Ovary (tissue), 10 donors: ENCODE data around the gene SULT2B1. TPM values are rescaled to one million over a fixed set of nuclear protein-coding genes. Genes with fewer than 3 reads are reported as not detected.

Source experiments
- DNase-seq, 5 donors: peaks; one replicate each; pipeline ENCODE4 v3.0.0-alpha.2; 2019 to 2020
- H3K27ac ChIP-seq, 2 donors: fragments of 200-600 bp; one replicate each; pipeline versions ENCODE4 v1.5.1 to v1.8.0; 2019 to 2022
- H3K27me3 ChIP-seq: fragments of 200-600 bp; one replicate; pipeline ENCODE4 v1.8.0; 2022
- H3K36me3 ChIP-seq: fragments of 200-600 bp; sonication (generic); one replicate; pipeline ENCODE4 v1.5.1; 2019
- H3K4me1 ChIP-seq: one replicate; pipeline ENCODE4 v1.8.1; 2013; ENCODE audit warnings: mild to moderate bottlenecking, moderate library complexity; ENCODE audit not compliant: insufficient read depth
- H3K4me3 ChIP-seq: fragments of 200-600 bp; sonication (generic); one replicate; pipeline ENCODE4 v1.5.1; 2017
- H3K9me3 ChIP-seq, 2 donors: fragments of 200-600 bp in 1 of 2; sonication (generic) in 1 of 2; one replicate each; pipeline versions ENCODE4 v1.5.1 to v1.8.1; 2013 to 2019; ENCODE audit warnings: mild to moderate bottlenecking in 1 of 2, moderate library complexity in 1 of 2
- CTCF ChIP-seq, 3 donors: fragments of 450-650 bp in 2 of 3; fragments of 200-600 bp in 1 of 3; IDR thresholded peaks; one replicate each; pipeline versions ENCODE4 v1.5.1 to v1.8.0; 2016 to 2022; ENCODE audit warnings: antibody characterized with exemption in 3 of 3, mild to moderate bottlenecking in 1 of 3
- EP300 ChIP-seq: sonication (generic); formaldehyde crosslinking; IDR thresholded peaks from one replicate; pipeline ENCODE4 v1.6.1; 2017; ENCODE audit warnings: antibody characterized with exemption
- POLR2A ChIP-seq: fragments of 450-650 bp; IDR thresholded peaks from one replicate; pipeline ENCODE4 v1.6.1; 2017; ENCODE audit warnings: antibody characterized with exemption, mild to moderate bottlenecking, moderate library complexity
- WGBS, 3 donors: extraction: QIAGEN DNeasy Blood & Tissue Kit in 1 of 3; methylation state at CpG; one replicate each; pipeline versions ENCODE4 v1.1.5 to v1.1.7; 2013 to 2017; 5-methylcytosine and 5-hydroxymethylcytosine counted together
- intact Hi-C, 4 donors: fragments of 100-400 bp; cut with DNase I; formaldehyde crosslinking; loops; one replicate each; pipeline versions ENCODE4 v1.11.0 to v1.15.1; 2022 to 2023
- long read RNA-seq, 3 donors: library from polyadenylated mRNA in 2 of 3; unstranded in 2 of 3; transcript quantifications; one replicate each; pipeline ENCODE4 v2.0.0 and lab custom pipeline, GENCODE V29; 2021 to 2026
- polyA plus RNA-seq, 2 donors: library from polyadenylated mRNA; stranded (reverse); fragments of 200-250 nt in 1 of 2; fragments of 350-450 nt in 1 of 2; fragmentation: Illumina TruSeq in 1 of 2; extraction: RNeasy Lipid Tissue Mini Kit (QIAGEN cat#74804) in 1 of 2; gene quantifications; one replicate each; pipeline ENCODE4 v1.2.3, GENCODE V29; 2013 to 2014
- total RNA-seq, 7 donors: library from RNA; depleted of rRNA in 2 of 7; stranded (reverse); fragments of >200 nt in 2 of 7; fragmentation: NEBNext Ultra II Directional in 3 of 7; extraction: Animal tissue kit (Norgen Biotek cat#: 25700) in 3 of 7; gene quantifications; one replicate each; pipeline versions ENCODE4 v1.1.0 to v1.2.4, GENCODE V29; 2016 to 2023
- donor health status: DM: no; HTN: no; CAD: no; lungs with moderate emphysema.
- donor health status: DM: no; HTN: no; CAD: no.
- donor health status: Bipolar disorder and iron deficiency.
- donor health status: DM: yes; HTN: yes; CAD: no.
- donor health status: DM: no; HTN: no; CAD: no.
- donor health status: DM: yes; HTN: yes; CAD: no.

The SULT2B1 gene
- total RNA-seq (under 1 TPM in 1 of 7 donors, not detected in 6; 0.20 TPM), polyA plus RNA-seq (under 1 TPM in 1 of 2 donors, not detected in 1; 0.10 TPM)
- long read RNA-seq, donor 1 = 0 reads
- long read RNA-seq, donor 2, partial matches to known transcripts = 0 of 2 reads
- long read RNA-seq, donor 2, other reads (novel, unspliced or antisense) = 0 of 2 reads
- long read RNA-seq, donor 3 = 0 reads

GRCh38 chr19:48551437-48552302 is at the start of gene SULT2B1:
SULT2B1 (plus strand) TSS chr19:48552172; CDS start chr19:48552253, 81 bp downstream.
- Histone ChIP-seq H3K9me3 (no peaks in the 10 kb centered on the region), H3K27ac (no peak within 1 kb of the TSS)
- 55 to 59% (median 56%) methylated on average over 29 to 36 of the region's 36 CpGs for WGBS, 3 donors

DNA sequence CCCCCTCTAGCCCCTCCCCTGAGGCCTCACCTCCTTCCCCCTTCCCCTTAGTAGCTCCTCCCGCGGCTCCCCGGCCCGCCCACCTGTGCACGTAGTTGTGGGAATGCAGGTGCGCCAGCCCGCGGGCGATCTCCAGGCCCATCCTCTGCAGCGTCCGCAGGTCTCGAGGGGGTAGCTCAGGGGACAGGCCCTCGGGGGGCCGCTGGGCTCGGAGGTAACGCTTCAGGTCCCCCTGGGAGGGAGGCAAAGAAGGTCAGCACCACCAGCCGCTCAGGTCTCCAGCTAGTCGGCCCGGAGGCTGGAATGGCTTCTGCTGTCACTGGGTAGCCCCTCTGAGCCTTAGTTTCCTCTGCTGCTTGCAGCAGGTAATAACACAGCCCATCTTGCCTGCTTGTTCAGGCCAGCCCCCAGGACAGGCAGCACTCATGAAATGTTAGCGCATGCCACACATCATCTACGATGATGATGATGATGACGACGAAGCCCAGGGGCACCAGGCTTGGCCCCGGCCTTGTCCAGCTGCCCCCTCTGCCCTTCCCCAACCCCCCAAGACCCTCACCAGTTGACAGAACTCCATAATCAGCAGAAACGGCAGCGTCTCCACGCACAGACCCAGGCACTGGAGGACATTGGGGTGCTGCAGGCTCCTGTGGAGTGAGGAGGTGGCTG is 49.5 kb upstream of the SULT2B1 start:
- Histone ChIP-seq H3K36me3 (no peaks in the 10 kb centered on the region), H3K4me1 (peaks cover 3% of the 10 kb centered on the region), H3K27ac (no peak overlapping the region), H3K27me3 (peaks cover 2% of the 10 kb centered on the region), H3K9me3 (no peaks in the 10 kb centered on the region), H3K4me3 (no peak overlapping the region)
- WGBS, 3 donors = 28 to 32% (median 31%) methylated on average over 27 of the region's 27 CpGs
- intact Hi-C loops = loop anchor here in 1 of 4 donors (5.0 kb wide), 1 partner anchor 40 kb away; no protein-coding TSS in a partner anchor
- TF ChIP-seq POLR2A = no peak
- TF ChIP-seq EP300 = no peak
- no peak for TF ChIP-seq CTCF (IDR thresholded peaks at IDR 0.05)
- DNase-seq = no peak

More at GRCh38 chr19:48551437-48552302, at the start of gene SULT2B1:
- no peak for TF ChIP-seq EP300
- TF ChIP-seq CTCF (IDR thresholded peaks at IDR 0.05) = no peak
- TF ChIP-seq POLR2A = no peak
- peaks cover 2% of the 10 kb centered on the region for H3K4me1 ChIP-seq
- no peak for DNase-seq
- H3K36me3 ChIP-seq = no peaks in the 10 kb centered on the region
- no peaks in the 10 kb centered on the region for H3K27me3 ChIP-seq
- H3K4me3 ChIP-seq = no peak within 1 kb of the TSS
- intact Hi-C loops = no loop called here

DNA sequence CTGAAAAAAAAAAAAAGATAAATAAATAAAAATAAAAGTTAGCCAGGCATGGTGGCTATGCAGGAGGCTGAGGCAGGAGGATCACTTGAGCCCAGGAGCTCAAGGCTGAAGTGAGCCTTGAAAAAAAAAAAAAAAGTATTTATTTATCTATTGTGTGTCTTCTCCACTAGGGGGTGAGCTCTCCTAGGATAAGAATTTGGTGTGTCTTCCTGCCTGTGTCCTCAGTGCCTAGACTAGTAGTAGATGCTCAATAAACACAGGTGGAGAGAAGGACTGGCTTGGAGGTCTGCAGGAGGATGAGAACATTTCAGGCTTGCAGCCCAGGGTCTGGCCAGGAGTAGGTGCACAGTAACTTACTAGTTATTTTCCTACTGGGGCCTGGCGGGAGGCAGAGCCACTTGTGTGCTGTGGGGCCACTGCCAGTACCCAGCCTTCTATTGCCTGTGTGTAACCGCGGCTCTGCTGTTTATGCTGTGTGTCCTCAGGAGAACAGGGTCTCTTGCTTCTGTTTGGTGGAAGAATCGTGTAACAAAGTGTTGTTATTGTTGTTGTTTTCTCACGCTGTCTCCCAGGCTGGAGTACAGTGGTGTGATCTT is 45.7 kb upstream of the SULT2B1 start:
- no peaks in the 10 kb centered on the region for H3K36me3 ChIP-seq
- intact Hi-C loops = no loop called here
- no peak overlapping the region for H3K4me3 ChIP-seq
- no peaks in the 10 kb centered on the region for H3K27me3 ChIP-seq
- no peak for TF ChIP-seq EP300
- TF ChIP-seq POLR2A = no peak
- no peak for TF ChIP-seq CTCF (IDR thresholded peaks at IDR 0.05)
- H3K4me1 ChIP-seq = peaks cover 2% of the 10 kb centered on the region
- H3K9me3 ChIP-seq = no peaks in the 10 kb centered on the region
- WGBS, 3 donors = 65 to 70% (median 70%) methylated on average over 5 of the region's 5 CpGs
- DNase-seq = no peak
- no peak overlapping the region for H3K27ac ChIP-seq

DNA sequence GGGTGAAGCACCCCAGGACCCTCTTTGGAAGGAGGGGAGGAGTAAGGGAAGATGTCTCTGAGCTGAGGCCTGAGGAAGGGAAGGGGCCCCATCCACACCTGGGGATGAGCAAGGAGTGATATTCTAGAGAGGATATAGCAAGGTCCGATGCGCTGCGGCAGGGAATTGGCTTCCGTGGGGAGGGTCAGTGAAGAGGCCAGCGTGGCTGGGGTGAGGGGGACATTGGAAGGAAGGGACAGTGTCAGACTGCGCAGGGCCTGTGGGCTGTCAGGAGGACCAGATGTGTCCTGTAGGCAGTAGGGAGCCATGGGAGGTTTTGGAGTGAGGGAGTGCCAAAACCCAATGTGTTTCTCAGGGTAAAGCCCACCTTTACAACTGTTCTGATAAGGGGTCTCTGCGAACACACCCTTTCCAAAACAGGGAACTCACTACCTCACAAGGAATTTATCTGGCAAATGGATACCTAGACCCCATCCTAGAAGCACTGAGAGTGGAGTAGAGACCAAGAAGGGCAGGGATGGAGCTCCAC is 44.0 kb upstream of the SULT2B1 start:
- Histone ChIP-seq H3K4me1 (no peaks in the 10 kb centered on the region), H3K36me3 (no peaks in the 10 kb centered on the region), H3K27me3 (peaks cover 6% of the 10 kb centered on the region), H3K9me3 (no peaks in the 10 kb centered on the region), H3K27ac (no peak overlapping the region), H3K4me3 (no peak overlapping the region)
- 86 to 87% (median 87%) methylated on average over 7 of the region's 7 CpGs for WGBS, 3 donors
- TF ChIP-seq POLR2A (no peak), CTCF (IDR thresholded peaks at IDR 0.05) (no peak), EP300 (no peak)
- DNase-seq = no peak
- intact Hi-C loops = no loop called here
